Fibroblast of villous mesenchyme (primary cell): ENCODE measurements around the gene STMND1. TPM values are rescaled to one million over a fixed set of nuclear protein-coding genes. Genes with fewer than 3 reads are reported as not detected.
A peak's percentile ranks its signal among the peaks of the same experiment; 100 is the strongest.

ENCODE experiments used
- DNase-seq: peaks from one replicate; pipeline ENCODE4 v3.0.0-alpha.2; 2010; ENCODE audit warnings: low read depth
- H3K4me3 ChIP-seq: 2 replicates; pipeline ENCODE4 v1.5.1; 2011; ENCODE audit warnings: low read depth, mild to moderate bottlenecking, low read length
- total RNA-seq: library from RNA; depleted of rRNA; stranded (reverse); fragments of >200 nt; gene quantifications from 2 replicates; pipeline ENCODE4 v1.2.3, GENCODE V29; 2012
- TF ChIP-seq, protein P1 (sequence below): IDR thresholded peaks from 2 replicates; pipeline ENCODE4 v1.5.1; 2012; ENCODE audit warnings: low read depth, mild to moderate bottlenecking, low read length; ENCODE audit not compliant: insufficient read depth

The STMND1 gene
- total RNA-seq, 1 donor = under 0.01 TPM

- TF ChIP-seq, protein P1, sequence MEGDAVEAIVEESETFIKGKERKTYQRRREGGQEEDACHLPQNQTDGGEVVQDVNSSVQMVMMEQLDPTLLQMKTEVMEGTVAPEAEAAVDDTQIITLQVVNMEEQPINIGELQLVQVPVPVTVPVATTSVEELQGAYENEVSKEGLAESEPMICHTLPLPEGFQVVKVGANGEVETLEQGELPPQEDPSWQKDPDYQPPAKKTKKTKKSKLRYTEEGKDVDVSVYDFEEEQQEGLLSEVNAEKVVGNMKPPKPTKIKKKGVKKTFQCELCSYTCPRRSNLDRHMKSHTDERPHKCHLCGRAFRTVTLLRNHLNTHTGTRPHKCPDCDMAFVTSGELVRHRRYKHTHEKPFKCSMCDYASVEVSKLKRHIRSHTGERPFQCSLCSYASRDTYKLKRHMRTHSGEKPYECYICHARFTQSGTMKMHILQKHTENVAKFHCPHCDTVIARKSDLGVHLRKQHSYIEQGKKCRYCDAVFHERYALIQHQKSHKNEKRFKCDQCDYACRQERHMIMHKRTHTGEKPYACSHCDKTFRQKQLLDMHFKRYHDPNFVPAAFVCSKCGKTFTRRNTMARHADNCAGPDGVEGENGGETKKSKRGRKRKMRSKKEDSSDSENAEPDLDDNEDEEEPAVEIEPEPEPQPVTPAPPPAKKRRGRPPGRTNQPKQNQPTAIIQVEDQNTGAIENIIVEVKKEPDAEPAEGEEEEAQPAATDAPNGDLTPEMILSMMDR = peak; percentile 38
- no peak overlapping the region for H3K4me3 ChIP-seq
- DNase-seq = peak; percentile 5
Measured at GRCh38 chr6:17167327-17167979, 65.6 kb downstream of the STMND1 start.

- no peak overlapping the region for H3K4me3 ChIP-seq
- DNase-seq = peak; percentile 19
- TF ChIP-seq, protein P1 = no peak
Measured at GRCh38 chr6:17169291-17169690, 67.4 kb downstream of the STMND1 start.

DNA sequence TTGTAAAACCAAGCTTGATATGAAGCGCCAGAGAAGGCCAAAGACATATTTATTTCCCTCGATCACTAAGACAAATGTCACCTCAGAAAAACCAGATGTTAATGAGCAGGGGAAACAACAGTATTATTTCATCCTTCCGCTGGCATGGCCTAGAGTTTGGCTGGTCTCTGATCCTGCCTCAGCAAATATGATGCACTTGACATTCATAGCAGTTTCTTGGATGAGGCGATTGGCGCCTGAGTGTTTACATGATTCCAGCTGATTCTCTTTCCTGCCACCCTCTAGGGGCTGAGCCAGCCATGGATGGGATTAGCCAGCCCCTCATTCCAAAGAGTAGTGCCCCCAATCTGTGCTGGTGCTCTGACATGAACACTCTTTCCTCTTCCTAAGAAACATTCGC lies 67.9 kb downstream of the STMND1 start:
- no peak for DNase-seq
- no peak overlapping the region for H3K4me3 ChIP-seq
- TF ChIP-seq, protein P1 = no peak

GRCh38 chr6:17172836-17173470 lies 71.1 kb downstream of the STMND1 start:
- no peak for DNase-seq
- no peak overlapping the region for H3K4me3 ChIP-seq
- TF ChIP-seq, protein P1 = no peak

- TF ChIP-seq, protein P1 = no peak
- no peak overlapping the region for H3K4me3 ChIP-seq
- DNase-seq = no peak
Measured at GRCh38 chr6:17178326-17178725, 76.5 kb downstream of the STMND1 start.

- TF ChIP-seq, protein P1 = no peak
- DNase-seq = peak; percentile 12
- no peak overlapping the region for H3K4me3 ChIP-seq
Measured at GRCh38 chr6:17178754-17179529, 77.1 kb downstream of the STMND1 start.
